Epithelial cell of proximal tubule (primary cell): ENCODE data around the gene SFTA2. TPM values are rescaled to one million over a fixed set of nuclear protein-coding genes. Genes with fewer than 3 reads are reported as not detected.
"Not testable (repeated sequence)": the region's sequence is repeated elsewhere in the genome, so short reads cannot be mapped to it uniquely, and the experiment has no call there.

Experiments used
- DNase-seq: peaks from one replicate; pipeline ENCODE4 v3.0.0-alpha.2; 2011; ENCODE audit warnings: low read depth
- H3K4me3 ChIP-seq: 2 replicates; pipeline ENCODE4 v1.5.1; 2011; ENCODE audit warnings: low read depth, mild to moderate bottlenecking, low read length
- total RNA-seq: library from RNA; depleted of rRNA; stranded (reverse); fragments of >200 nt; gene quantifications from 2 replicates; pipeline ENCODE4 v1.2.3, GENCODE V29; 2015
- TF ChIP-seq, protein P1 (sequence below): conservative IDR thresholded peaks from 2 replicates; pipeline ENCODE4 v1.5.1; 2012; ENCODE audit warnings: low read depth, mild to moderate bottlenecking, low read length

The SFTA2 gene
- total RNA-seq, 1 donor from 2014 or later, result 8.7 TPM

DNA sequence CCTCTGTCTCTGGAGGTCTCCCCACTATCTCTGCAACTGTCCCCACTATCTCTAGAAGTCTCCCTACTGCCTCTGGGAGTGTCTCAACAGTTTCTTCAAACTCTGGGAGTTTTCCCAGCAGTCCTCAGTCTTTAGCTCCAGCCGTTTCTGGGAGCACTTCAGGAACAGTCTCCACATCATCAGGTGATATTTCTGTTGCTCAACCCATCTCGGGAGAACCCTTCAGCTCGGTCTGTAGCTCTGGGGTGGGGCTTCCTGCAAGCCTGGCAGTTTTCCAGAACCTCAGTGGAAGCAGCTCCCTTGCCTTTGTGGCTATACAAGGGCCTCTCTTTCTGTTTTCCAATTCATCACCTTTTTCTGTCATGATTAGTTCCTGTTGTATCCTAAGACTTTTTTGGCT is 3.0 kb upstream of the SFTA2 start:
- no peak for DNase-seq

DNA sequence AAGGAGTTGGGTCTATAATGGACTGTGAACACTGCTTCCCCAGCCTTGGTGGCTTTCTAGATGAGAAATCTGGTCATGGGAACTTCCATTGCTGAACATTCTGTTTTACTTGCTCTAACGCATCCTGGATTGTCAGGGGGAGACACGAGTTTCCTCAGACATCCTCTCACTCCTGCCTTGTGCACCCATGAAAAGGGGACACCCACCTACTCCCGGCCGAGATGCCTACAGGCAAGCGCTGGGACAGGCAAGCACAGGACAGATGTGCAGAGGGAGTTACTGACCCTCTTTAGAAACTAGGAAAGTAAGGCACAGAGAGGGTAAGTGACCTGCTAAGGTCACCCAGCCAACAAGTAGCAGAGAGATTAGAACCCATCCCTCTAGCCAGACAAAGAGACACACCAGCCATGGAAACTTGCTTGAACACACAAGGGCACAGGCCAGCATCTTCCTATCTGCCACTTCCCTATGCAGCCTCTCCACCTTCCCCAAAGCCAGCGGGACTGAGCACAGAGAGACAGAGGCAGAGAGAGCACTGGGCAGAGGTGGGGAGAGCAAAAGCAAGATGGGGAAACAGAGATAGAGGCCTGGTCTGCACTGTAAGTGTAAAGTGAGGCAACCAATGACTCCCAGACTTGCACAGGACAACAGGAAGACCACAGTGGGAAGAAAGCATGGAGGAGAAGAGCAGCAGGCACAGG is 845 bp upstream of the SFTA2 start:
- no peak overlapping the region for H3K4me3 ChIP-seq
- no peak for DNase-seq
- TF ChIP-seq, protein P1, sequence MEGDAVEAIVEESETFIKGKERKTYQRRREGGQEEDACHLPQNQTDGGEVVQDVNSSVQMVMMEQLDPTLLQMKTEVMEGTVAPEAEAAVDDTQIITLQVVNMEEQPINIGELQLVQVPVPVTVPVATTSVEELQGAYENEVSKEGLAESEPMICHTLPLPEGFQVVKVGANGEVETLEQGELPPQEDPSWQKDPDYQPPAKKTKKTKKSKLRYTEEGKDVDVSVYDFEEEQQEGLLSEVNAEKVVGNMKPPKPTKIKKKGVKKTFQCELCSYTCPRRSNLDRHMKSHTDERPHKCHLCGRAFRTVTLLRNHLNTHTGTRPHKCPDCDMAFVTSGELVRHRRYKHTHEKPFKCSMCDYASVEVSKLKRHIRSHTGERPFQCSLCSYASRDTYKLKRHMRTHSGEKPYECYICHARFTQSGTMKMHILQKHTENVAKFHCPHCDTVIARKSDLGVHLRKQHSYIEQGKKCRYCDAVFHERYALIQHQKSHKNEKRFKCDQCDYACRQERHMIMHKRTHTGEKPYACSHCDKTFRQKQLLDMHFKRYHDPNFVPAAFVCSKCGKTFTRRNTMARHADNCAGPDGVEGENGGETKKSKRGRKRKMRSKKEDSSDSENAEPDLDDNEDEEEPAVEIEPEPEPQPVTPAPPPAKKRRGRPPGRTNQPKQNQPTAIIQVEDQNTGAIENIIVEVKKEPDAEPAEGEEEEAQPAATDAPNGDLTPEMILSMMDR, result no peak

More for the DNA sequence above, 3.0 kb upstream of the SFTA2 start:
- TF ChIP-seq, protein P1, result no peak
- no peak overlapping the region for H3K4me3 ChIP-seq

DNA sequence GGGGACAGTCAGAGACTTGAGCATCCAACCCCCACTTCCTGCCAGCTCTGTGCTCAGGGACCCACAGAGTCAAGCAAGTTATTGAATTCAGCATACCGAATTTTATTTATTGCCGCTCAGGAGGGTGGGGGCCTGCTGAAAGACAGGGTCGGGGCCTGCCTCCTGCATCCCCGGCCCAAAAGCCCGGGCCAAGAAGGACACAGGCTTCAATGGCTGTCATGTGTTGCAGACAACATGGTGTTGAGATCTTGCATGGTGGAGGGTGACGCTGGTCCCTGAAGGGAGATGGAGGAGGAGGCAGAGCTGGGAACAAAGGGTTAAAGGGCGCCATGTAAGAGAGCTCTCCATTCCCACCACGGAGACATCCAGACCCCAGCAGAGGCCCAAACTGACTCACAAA is 698 bp downstream of the SFTA2 start:
- no peak overlapping the region for H3K4me3 ChIP-seq
- TF ChIP-seq, protein P1, result no peak
- DNase-seq, result no peak

DNA sequence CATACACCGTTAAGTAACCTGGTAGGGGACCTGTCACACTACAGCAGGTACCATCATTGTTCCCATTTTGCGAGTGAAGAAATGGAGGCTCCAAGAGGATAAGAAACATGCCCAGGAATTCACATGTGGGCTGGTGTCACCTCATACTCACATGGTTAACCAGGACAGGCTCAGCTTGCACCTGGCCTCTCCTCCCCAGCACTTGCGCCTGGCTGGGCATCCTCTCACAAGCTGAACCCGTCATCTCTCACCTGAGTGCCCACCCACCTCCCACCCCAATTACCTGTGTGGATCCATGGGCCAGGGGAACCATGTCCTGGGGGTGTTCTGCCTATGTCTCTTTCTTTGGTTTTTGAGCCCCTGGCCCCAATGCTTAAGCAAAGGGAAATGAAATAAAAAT is 1.5 kb downstream of the SFTA2 start:
- DNase-seq, result no peak
- no peak overlapping the region for H3K4me3 ChIP-seq
- TF ChIP-seq, protein P1, result no peak

DNA sequence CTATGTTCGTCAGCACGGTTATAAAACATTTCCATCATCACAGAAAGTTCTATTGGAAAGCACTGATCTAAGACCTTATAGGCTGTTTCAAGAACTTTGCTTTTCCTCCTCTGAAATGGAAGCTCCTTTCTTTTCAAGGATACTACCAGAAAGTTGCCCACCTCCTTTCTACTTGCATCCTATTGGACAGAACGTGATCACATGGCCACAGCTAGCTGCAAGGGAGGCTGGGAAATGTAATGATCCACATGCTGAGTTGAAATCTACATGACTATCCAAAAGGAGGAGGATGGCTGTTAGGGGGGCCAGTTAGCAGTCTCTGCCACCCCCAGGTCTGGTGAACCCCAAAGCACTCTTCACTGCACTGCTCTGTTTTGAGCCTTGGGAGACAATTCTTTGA is 3.3 kb downstream of the SFTA2 start:
- DNase-seq, result no peak
- H3K4me3 ChIP-seq, result no peak overlapping the region
- TF ChIP-seq, protein P1, result no peak

DNA sequence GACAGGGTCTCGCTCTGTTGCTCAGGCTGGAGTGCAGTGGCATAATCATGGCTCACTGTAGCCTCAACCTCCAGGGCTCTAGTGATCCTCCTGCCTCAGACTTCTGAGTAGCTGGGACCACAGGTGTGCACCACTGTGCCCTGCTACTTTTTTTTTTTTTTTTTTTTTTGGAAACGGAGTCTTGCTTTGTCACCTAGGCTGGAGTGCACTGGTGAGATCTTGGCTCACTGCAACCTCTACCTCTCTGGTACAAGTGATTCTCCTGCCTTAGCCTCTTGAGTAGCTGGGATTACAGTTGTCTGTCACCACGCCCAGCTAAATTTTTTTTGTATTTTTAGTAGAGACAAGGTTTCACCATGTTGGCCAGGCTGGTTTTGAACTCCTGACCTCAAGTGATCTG is 4.9 kb downstream of the SFTA2 start:
- not testable (repeated sequence) for DNase-seq, H3K4me3 ChIP-seq

DNA sequence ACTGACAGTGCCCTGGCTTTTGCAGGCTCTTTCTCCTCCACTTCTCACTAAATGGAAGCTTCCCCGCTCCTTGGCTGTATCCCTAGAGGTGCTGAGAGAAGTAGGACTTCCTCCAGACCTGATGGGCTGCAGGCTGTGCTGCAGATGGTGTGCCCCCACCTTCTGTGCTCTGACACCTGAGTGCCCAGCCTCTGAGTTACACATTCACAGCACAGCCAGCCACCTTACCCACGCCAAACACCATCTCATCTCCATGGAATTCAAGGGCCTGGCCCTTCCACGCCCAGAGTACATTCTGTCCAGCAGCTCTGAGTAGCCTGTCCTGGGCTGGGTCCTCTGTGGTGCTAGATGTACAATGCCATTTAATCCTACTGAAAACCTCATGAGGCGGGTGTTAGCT is 5.3 kb downstream of the SFTA2 start:
- H3K4me3 ChIP-seq, result no peak overlapping the region
- DNase-seq, result no peak
- TF ChIP-seq, protein P1, result no peak

DNA sequence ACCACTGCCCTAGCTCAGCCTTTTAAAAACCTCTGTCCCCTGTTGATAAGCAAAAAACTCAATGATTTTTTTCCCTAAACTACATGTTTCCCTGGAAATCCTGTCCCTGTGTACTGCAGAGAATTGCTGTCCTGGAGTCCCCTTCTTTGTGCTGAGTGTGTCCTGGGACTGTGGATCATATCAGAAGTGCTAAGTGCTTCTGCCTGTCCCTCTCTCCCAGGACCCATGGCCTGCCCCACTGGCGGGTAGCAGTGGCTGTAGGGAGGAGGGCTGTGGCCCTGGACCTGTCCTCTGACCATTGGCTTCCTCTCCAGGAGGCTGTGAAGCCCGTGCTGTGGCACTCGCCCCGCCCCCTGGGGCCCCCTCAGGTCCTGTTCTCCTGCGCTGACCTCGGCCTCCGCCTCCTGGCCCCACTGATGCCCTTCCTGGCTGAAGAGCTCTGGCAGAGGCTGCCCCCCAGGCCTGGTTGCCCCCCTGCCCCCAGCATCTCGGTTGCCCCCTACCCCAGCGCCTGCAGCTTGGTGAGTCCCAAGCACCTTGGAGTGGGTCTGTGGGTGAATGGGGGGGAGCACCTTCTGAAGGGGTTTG is 7.8 kb downstream of the SFTA2 start:
- DNase-seq, H3K4me3 ChIP-seq: not testable (repeated sequence)
